GM19240 (cell line): ENCODE results near the gene BBS5.
"Not testable (repeated sequence)": the region's sequence is repeated elsewhere in the genome, so short reads cannot be mapped to it uniquely, and the experiment has no call there.

Experiments used
- DNase-seq: peaks from one replicate; pipeline ENCODE4 v3.0.0; 2011; ENCODE audit warnings: low spot score; ENCODE audit not compliant: insufficient read length

The BBS5 gene

GRCh38 chr2:169485650-169486138 lies 6.4 kb downstream of the BBS5 start:
- DNase-seq, result no peak

GRCh38 chr2:169486487-169486886 lies 7.2 kb downstream of the BBS5 start:
- no peak for DNase-seq

- DNase-seq, result no peak
These were observed 11.5 kb downstream of the BBS5 start for GRCh38 chr2:169490834-169491233.

GRCh38 chr2:169491378-169491777 lies 12.1 kb downstream of the BBS5 start:
- DNase-seq, result no peak

GRCh38 chr2:169493360-169493759 lies 14.1 kb downstream of the BBS5 start:
- no peak for DNase-seq

- DNase-seq, result no peak
These were observed 16.1 kb downstream of the BBS5 start for GRCh38 chr2:169495310-169495928.

- no peak for DNase-seq
These were observed 25.4 kb downstream of the BBS5 start for GRCh38 chr2:169504651-169505050.

GRCh38 chr2:169507698-169508097 lies 28.4 kb downstream of the BBS5 start:
- DNase-seq, result no peak

- DNase-seq, result no peak
These were observed 30.1 kb downstream of the BBS5 start, which contains the start of gene KLHL41 for GRCh38 chr2:169509298-169509885. TSS of gene KLHL41 (plus strand) at chr2:169509702. CDS start at chr2:169509779, 77 bp downstream.

GRCh38 chr2:169509955-169510354 lies 30.7 kb downstream of the BBS5 start:
- DNase-seq, result no peak

GRCh38 chr2:169510496-169510895 lies 31.2 kb downstream of the BBS5 start:
- DNase-seq, result no peak

- no peak for DNase-seq
These were observed 32.5 kb downstream of the BBS5 start for GRCh38 chr2:169511818-169512217.

- DNase-seq, result no peak
These were observed 33.2 kb downstream of the BBS5 start for GRCh38 chr2:169512525-169512924.

GRCh38 chr2:169513094-169513493 lies 33.8 kb downstream of the BBS5 start:
- no peak for DNase-seq

- no peak for DNase-seq
These were observed 34.6 kb downstream of the BBS5 start for GRCh38 chr2:169513926-169514325.

GRCh38 chr2:169514758-169515157 lies 35.5 kb downstream of the BBS5 start:
- DNase-seq, result not testable (repeated sequence)

- not testable (repeated sequence) for DNase-seq
These were observed 37.2 kb downstream of the BBS5 start for GRCh38 chr2:169516488-169516995.

- DNase-seq, result no peak
These were observed 41.6 kb downstream of the BBS5 start for GRCh38 chr2:169520896-169521295.

GRCh38 chr2:169523681-169524080 lies 44.4 kb downstream of the BBS5 start:
- no peak for DNase-seq

- no peak for DNase-seq
These were observed 46.1 kb downstream of the BBS5 start for GRCh38 chr2:169525434-169525833.

GRCh38 chr2:169526451-169526850 lies 47.2 kb downstream of the BBS5 start:
- no peak for DNase-seq

GRCh38 chr2:169528271-169528701 lies 49.0 kb downstream of the BBS5 start:
- DNase-seq, result peak; percentile 20

GRCh38 chr2:169539460-169539859 lies 60.2 kb downstream of the BBS5 start:
- DNase-seq, result not testable (repeated sequence)
